ENCODE measurements around the gene SPATC1L.
A peak's percentile ranks its signal among the peaks of the same experiment; 100 is the strongest.
"Not testable (repeated sequence)": the region's sequence is repeated elsewhere in the genome, so short reads cannot be mapped to it uniquely, and the experiment has no call there.

Gene SPATC1L

GRCh38 chr21:46181953-46182547 lies 2.2 kb downstream of the SPATC1L start:
- DNase-seq: no peak

DNA sequence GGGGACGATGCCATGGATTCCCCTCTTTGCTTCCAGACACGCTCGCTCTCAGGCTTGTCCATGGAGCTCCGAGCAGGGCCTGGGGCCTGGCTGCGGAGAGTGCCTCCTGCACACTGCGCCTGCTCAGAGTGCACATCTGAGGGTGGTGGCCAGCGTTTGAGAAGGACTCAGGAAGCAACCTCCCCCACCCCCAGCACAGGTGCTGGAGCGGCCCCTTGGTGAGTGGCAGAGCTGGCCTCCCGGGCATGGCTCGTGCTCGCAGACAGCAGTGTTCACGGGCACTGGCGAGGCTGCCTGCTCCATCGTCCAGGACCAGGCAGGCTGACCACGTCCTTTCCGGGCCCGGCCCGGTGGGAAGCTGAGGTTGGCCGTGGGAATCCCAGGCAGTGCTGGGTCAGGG lies 2.8 kb downstream of the SPATC1L start:
- no peak for DNase-seq

DNA sequence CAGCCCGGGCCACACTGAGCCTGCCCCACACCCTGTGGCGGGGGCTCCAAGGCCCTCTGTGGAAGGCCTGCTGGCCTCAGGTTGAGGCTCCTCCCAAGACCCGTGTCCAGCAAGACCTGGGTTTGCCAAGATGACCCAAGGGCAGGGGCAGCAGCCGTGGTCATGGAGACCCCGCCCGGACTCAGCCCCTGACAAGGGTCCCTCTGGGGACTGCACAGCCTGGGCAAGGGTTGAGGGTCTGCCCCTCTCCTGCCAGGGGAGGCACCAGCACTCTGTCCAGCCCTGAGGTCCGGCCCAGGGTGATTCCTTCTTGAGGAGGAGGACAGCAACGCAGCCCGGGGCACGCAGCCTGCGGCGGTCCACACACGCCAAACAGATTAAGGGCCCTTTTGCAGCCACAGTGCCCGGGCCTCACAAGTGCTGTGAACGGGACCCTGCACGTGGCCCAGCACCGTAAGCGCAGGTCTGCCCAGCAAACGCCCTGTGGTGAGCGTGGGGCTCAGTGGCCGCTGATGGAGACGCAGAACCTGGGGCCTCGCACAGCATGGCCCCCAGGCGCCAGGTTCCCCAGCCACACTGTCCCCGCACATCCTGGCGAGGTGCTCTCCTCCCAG lies 3.4 kb downstream of the SPATC1L start:
- DNase-seq: no peak

DNA sequence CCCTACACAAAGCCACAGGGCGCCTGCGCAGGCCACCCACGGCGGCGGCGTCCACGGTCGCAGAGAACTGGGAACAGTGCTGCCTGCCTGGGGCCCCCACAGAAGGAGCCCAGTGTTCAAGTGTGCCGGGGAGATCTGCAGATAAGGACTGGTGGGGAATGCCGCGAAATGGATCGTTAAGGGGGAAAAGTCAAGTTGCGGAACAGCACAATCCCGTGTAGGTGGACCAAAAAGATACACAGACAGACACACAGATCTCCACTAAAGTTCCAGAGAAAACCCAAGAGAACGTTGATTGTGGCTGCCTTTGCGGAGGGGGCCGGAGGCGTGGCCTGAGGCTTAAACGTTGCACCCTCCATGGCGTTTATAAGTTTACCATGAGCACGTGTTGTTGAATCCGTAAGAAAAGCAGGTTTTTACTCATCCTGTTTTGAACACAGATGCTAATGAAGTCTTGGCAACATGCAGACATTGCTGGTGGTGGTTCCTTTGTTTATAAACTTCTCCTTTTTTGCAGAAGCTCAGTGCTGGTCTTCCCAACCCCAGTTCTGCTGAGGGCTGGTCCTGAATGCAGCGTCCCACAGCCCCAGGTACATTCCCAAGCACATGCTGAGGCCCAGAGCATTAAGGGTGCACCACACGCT lies 4.1 kb downstream of the SPATC1L start:
- no peak for DNase-seq

DNA sequence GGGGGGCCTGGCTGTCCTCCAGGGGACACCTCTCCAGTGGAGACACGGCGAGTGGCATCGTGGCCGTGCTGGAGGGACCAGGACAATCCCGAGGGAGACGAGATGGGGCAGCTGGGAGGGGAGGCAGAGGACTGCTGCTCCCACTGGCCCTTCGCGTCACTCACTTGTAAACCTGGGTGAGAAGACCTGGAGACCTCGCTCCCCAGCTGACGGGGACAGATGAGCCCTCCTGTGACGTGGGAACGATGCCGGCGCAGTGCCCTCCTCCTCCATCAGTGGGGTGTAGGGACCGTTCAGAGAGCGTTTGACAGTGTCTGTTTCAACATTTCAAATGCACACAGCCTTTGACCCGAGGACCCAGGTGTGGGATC lies 4.6 kb downstream of the SPATC1L start:
- DNase-seq: no peak

- no peak for DNase-seq
Observed at GRCh38 chr21:46178961-46179360, 5.3 kb downstream of the SPATC1L start.

GRCh38 chr21:46176443-46177129 lies 7.7 kb downstream of the SPATC1L start:
- not testable (repeated sequence) for DNase-seq

- DNase-seq: no peak
Observed at GRCh38 chr21:46173573-46173972, 10.7 kb downstream of the SPATC1L start.

DNA sequence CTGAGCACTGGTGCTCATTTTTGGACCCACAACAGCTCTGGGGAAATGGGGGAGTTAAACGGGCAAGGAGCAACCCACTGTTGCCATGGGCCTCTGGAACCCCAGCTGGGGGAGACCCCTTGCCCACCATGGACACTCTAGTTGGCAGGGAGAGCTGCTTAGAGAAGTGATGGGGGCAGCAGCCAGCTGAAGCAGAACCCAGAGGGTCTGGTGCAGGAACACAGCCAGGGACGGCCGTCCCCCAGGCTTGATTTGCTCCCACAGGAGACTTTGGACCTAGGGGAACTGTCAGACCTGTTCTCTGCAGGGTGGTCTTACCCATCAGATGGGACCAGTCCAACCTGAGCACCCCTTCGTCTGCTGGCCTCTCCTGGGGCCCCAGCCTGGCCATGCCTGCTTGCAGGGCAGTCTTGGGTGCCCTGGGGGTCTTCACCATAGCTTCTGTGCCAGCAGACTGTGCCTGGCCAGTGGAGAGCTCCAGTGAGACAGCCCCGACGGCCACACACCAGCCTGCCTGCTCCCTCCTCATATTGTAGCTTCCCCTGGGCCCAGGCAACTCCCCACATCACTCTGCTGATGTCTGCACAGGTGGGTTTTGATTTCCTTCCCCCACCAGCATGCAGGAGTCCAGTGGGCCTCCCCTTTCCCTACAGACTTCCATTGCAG lies 11.3 kb downstream of the SPATC1L start:
- DNase-seq: no peak

DNA sequence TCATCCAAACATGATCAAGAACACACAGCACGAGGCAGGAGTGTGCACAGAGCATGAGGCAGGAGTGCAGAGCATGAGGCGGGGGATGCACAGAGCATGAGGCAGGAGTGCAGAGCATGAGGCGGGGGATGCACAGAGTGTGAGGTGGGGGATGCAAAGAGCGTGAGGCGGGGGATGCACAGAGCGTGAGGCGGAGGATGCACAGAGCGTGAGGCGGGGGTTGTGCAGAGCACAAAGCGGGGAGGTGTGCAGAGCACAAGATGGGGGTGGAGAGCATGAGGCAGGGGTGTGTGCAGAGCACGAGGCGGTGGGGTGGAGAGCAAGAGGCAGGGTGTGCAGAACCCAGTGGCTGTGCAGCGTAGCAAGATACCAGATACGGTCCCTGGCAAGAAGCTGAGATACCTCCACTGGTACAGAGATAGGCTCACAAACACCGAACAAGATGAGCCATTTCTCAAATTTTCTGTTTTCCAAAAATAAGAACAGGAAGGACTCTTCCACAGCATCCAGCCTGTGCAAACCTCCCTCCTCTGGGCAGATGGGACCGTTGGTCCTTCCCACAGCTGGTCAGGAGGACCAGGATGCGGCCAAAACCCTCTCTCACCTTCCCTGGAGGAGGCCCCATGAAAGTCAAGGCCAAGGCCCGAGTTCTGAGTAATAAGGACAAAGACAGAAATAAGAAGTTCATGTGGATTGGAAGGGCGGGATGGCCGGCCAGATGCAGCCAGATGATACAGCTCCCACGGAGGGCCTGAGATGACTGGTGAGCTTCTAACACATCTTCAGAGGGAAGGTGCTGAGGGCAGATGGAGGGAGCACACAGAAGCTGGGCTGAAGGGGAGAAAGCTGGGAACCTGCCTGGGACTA lies 12.0 kb downstream of the SPATC1L start:
- no peak for DNase-seq

DNA sequence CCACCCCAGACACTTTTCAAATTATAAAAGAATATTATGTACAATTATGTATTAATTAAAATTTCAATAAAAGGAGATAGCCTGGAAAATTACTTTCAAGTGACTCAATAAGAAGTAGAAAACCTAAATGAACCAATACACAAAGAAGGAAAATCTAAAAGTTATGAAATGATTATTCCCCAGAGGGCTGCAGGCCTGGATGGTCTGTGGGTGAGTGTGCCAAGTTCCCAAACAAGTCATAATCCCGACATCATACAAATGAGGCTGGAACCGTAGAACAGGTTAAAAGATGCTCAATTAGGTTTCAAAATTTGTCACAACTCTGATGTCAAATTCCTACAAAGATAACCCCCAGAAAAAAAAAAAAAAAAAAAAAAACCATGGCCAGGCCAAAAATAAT lies 12.7 kb downstream of the SPATC1L start:
- DNase-seq: no peak

DNA sequence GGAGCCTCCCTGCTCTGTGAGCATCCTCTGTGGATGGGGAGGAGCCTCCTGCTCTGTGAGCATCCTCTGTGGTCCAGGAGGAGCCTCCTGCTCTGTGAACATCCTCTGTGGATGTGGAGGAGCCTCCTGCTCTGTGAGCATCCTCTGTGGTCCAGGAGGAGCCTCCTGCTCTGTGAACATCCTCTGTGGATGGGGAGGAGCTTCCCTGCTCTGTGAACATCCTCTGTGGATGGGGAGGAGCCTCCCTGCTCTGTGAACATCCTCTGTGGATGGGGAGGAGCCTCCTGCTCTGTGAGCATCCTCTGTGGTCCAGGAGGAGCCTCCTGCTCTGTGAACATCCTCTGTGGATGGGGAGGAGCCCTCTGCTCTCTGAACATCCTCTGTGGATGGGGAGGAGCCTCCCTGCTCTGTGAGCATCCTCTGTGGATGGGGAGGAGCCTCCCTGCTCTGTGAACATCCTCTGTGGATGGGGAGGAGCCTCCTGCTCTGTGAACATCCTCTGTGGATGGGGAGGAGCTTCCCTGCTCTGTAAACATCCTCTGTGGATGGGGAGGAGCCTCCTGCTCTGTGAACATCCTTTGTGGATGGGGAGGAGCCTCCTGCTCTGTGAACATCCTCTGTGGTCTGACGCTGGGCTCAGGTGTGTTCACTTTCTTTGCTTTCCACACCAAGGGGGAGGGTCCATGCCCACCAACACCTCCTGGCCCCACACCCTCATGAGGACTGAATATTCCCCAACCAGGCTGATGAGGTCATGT lies 13.6 kb downstream of the SPATC1L start:
- DNase-seq: not testable (repeated sequence)

GRCh38 chr21:46168659-46169386 lies 15.4 kb downstream of the SPATC1L start:
- DNase-seq: no peak

DNA sequence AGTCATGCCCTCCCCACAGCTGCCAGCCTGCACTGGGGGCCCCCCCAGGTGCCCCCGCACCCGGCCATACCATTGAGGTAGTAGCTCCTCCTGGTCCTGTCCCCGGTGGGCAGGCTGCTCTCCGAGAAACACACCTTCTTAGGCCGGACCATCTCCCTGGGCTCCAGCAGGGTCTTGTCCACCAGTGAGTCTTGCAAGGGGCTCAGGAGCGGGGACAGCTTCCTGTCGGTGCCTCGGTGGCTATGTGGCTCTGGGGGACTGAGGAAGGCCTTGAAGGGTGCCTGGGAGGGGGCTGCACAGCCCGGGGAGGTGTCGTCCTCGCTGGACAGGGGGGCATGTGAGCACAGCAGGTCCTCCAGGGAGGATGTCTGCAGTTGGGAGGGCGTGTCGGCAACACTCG lies 16.0 kb downstream of the SPATC1L start:
- no peak for DNase-seq

DNA sequence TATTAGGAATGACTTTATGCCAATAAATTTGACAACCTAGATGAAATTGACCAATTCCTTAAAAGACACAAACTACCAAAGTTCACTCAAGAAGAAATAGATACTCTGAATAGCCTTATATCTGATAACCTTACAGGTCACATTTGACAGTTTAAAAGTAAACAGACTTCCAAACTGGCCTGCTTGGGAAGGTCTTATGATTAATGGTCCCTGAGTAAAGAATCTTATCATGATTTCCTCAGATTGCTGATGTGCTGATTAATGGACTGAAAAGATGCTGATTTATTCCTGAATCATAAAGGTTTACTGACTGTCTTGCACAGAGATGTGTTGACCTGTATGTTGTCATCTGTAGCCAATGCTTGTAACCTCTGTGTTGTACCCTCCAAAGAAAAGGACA lies 19.2 kb downstream of the SPATC1L start:
- no peak for DNase-seq

DNA sequence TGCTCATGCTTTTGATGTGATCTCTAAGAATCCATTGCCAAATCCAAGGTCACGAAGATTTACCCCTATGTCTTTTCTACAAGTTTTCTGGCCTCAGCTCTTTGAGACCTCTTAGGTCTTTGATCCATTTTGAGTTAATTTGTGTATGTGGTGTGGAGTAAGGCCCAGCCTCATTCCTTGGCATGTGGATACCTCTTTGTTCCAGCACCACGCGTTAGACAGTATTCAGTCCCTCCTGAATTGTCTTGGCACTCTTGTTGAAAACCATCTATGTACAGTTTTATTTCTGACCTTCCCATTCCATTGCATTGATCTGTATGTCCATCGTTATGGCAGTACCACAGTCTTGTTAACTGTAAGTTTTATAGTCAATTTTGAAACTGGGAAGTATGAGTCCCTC lies 20.9 kb downstream of the SPATC1L start:
- no peak for DNase-seq

- no peak for DNase-seq
Observed at GRCh38 chr21:46161633-46162592, 22.3 kb downstream of the SPATC1L start.

DNA sequence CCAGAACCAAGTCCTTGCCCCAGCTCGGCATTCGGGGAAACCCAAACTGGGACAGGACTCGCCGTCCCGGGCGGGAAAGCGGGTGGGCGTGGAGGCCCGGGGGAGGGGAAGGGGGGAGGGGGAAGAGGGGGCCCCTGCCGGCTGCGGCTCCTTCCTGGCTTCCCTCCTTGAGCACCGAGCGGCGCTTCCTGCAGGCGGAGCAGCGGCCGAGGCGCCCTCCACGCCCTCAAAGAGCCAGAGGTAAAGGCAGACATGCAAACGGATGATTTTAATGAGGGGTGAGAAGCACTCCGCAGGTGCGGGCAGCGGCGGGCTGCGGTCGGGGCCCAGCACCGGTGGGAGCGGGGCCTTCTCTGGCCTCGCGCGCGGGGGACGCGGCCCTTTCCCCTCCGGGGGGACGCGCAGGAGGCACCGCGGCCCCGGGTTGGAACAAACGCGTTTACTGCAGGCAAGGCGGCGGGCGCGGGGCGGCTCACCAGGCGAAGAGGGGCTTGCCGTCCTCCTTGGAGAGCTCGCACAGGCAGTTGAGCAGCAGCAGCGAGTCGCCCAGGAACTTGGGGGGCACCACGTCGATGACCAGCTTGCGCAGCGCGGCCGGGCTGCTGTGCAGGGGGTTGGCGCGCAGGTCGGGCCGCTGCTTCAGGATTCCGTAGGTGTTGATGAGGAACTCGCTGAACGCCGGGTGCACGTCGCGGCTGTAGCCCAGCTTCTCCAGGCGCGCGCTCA lies 23.2 kb downstream of the SPATC1L start:
- peak in 1 of 2 donors; percentile 22 for DNase-seq

DNA sequence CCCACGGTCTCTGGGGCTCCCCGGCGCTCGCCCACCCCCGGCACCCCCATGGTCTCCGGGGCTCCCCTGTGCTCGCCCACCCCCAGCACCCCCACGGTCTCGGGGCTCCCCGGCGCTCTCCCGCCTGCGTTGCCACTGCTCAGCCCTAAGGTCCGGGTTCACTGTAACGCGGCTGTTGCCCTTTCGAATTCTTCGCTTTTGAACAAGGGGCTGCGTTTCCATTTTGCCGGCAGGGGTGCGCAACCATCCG lies 23.7 kb downstream of the SPATC1L start:
- no peak for DNase-seq
